Activated CD8-positive, alpha-beta T cell treated with anti-CD3 and anti-CD28 coated beads, Interleukin-2, amount 10 ng/mL, durations not matched to agents 7 days and 5 days (primary cell): ENCODE results near the gene POSTN. TPM values are rescaled to one million over a fixed set of nuclear protein-coding genes. Genes with fewer than 3 reads are reported as not detected.

Experiments
- ATAC-seq: fragments of 150-1000 bp; cut with Tn5 transposase; one replicate; pipeline ENCODE4 v1.10.0; 2021; ENCODE audit warnings: moderate library complexity
- CTCF ChIA-PET: fragments of 350-600 bp; sonication (Branson Sonifier 250); formaldehyde crosslinking; loops from one replicate; lab custom pipeline; 2021; ENCODE audit warnings: antibody characterized with exemption; lab: Charles Lee
- POLR2A ChIA-PET: fragments of 350-600 bp; sonication (Branson Sonifier 250); formaldehyde crosslinking; loops from one replicate; lab custom pipeline; 2021; ENCODE audit warnings: antibody characterized with exemption; lab: Charles Lee
- DNase-seq: peaks from one replicate; pipeline ENCODE4 v3.0.0-alpha.2; 2020
- H3K27ac Mint-ChIP-seq: one replicate; pipeline ENCODE4 v1.8.0; 2021; ENCODE audit warnings: mild to moderate bottlenecking, mixed read lengths
- H3K27me3 Mint-ChIP-seq: one replicate; pipeline ENCODE4 v1.8.0; 2021; ENCODE audit warnings: low read depth, mixed read lengths
- H3K36me3 Mint-ChIP-seq: one replicate; pipeline ENCODE4 v1.8.0; 2021; ENCODE audit warnings: low read depth, mixed read lengths
- H3K4me1 Mint-ChIP-seq: one replicate; pipeline ENCODE4 v1.8.0; 2021; ENCODE audit warnings: low read depth, mixed read lengths
- H3K4me3 Mint-ChIP-seq: one replicate; pipeline ENCODE4 v1.8.0; 2021; ENCODE audit warnings: mild to moderate bottlenecking, mixed read lengths
- H3K9me3 Mint-ChIP-seq: one replicate; pipeline ENCODE4 v1.8.0; 2022; ENCODE audit warnings: mixed read lengths; ENCODE audit not compliant: insufficient read depth
- total RNA-seq, 2 experiments: library from RNA; stranded (reverse); gene quantifications; one replicate each; pipeline ENCODE4 v1.2.3, GENCODE V29; 2021

POSTN gene
- total RNA-seq, 2 experiments from 2014 or later: not detected

GRCh38 chr13:37617173-37617572 is 18.6 kb upstream of the POSTN start:
- POLR2A ChIA-PET: no interaction called here
- H3K27ac Mint-ChIP-seq: no peak overlapping the region
- no peak overlapping the region for H3K4me3 Mint-ChIP-seq
- H3K4me1 Mint-ChIP-seq: no peaks in the 10 kb centered on the region
- CTCF ChIA-PET: no interaction called here
- no peaks in the 10 kb centered on the region for H3K36me3 Mint-ChIP-seq
- no peaks in the 10 kb centered on the region for H3K27me3 Mint-ChIP-seq
- DNase-seq (no peak), ATAC-seq (no peak)
- H3K9me3 Mint-ChIP-seq: no peaks in the 10 kb centered on the region

- DNase-seq (no peak), ATAC-seq (no peak)
- no peak overlapping the region for H3K4me3 Mint-ChIP-seq
- H3K9me3 Mint-ChIP-seq: no peaks in the 10 kb centered on the region
- CTCF ChIA-PET: no interaction called here
- no peaks in the 10 kb centered on the region for H3K4me1 Mint-ChIP-seq
- no peaks in the 10 kb centered on the region for H3K27me3 Mint-ChIP-seq
- POLR2A ChIA-PET: no interaction called here
- H3K36me3 Mint-ChIP-seq: no peaks in the 10 kb centered on the region
- no peak overlapping the region for H3K27ac Mint-ChIP-seq
These were observed 17.6 kb upstream of the POSTN start for GRCh38 chr13:37616131-37616530.

- ChIA-PET CTCF (no interaction called here), POLR2A (no interaction called here)
- Mint-ChIP-seq H3K9me3 (no peaks in the 10 kb centered on the region), H3K27ac (no peak overlapping the region), H3K36me3 (no peaks in the 10 kb centered on the region), H3K4me1 (no peaks in the 10 kb centered on the region), H3K4me3 (no peak overlapping the region), H3K27me3 (no peaks in the 10 kb centered on the region)
- no peak for ATAC-seq
- DNase-seq: no peak
These were observed 16.7 kb upstream of the POSTN start for GRCh38 chr13:37615276-37615675.

GRCh38 chr13:37613638-37614037 is 15.1 kb upstream of the POSTN start:
- ChIA-PET POLR2A (no interaction called here), CTCF (no interaction called here)
- no peaks in the 10 kb centered on the region for H3K4me1 Mint-ChIP-seq
- ATAC-seq (no peak), DNase-seq (no peak)
- H3K36me3 Mint-ChIP-seq: no peaks in the 10 kb centered on the region
- no peak overlapping the region for H3K4me3 Mint-ChIP-seq
- no peaks in the 10 kb centered on the region for H3K9me3 Mint-ChIP-seq
- H3K27me3 Mint-ChIP-seq: no peaks in the 10 kb centered on the region
- no peak overlapping the region for H3K27ac Mint-ChIP-seq

GRCh38 chr13:37613236-37613635 is 14.7 kb upstream of the POSTN start:
- H3K9me3 Mint-ChIP-seq: no peaks in the 10 kb centered on the region
- H3K27ac Mint-ChIP-seq: no peak overlapping the region
- DNase-seq (no peak), ATAC-seq (no peak)
- no peaks in the 10 kb centered on the region for H3K4me1 Mint-ChIP-seq
- H3K4me3 Mint-ChIP-seq: no peak overlapping the region
- ChIA-PET CTCF (no interaction called here), POLR2A (no interaction called here)
- no peaks in the 10 kb centered on the region for H3K27me3 Mint-ChIP-seq
- no peaks in the 10 kb centered on the region for H3K36me3 Mint-ChIP-seq

GRCh38 chr13:37608750-37609339 is 10.3 kb upstream of the POSTN start:
- CTCF ChIA-PET: no interaction called here
- H3K27me3 Mint-ChIP-seq: no peaks in the 10 kb centered on the region
- POLR2A ChIA-PET: no interaction called here
- H3K9me3 Mint-ChIP-seq: no peaks in the 10 kb centered on the region
- DNase-seq: no peak
- H3K27ac Mint-ChIP-seq: no peak overlapping the region
- no peaks in the 10 kb centered on the region for H3K36me3 Mint-ChIP-seq
- ATAC-seq: no peak
- H3K4me1 Mint-ChIP-seq: no peaks in the 10 kb centered on the region
- H3K4me3 Mint-ChIP-seq: no peak overlapping the region

GRCh38 chr13:37602733-37603381 is 4.3 kb upstream of the POSTN start:
- ATAC-seq (no peak), DNase-seq (no peak)
- H3K27ac Mint-ChIP-seq: no peak overlapping the region
- H3K36me3 Mint-ChIP-seq: no peaks in the 10 kb centered on the region
- no peaks in the 10 kb centered on the region for H3K4me1 Mint-ChIP-seq
- POLR2A ChIA-PET: no interaction called here
- no peak overlapping the region for H3K4me3 Mint-ChIP-seq
- no peaks in the 10 kb centered on the region for H3K27me3 Mint-ChIP-seq
- CTCF ChIA-PET: no interaction called here
- no peaks in the 10 kb centered on the region for H3K9me3 Mint-ChIP-seq

GRCh38 chr13:37601648-37602440 is 3.3 kb upstream of the POSTN start:
- ATAC-seq: no peak
- no peaks in the 10 kb centered on the region for H3K36me3 Mint-ChIP-seq
- ChIA-PET POLR2A (no interaction called here), CTCF (no interaction called here)
- H3K4me3 Mint-ChIP-seq: no peak overlapping the region
- H3K9me3 Mint-ChIP-seq: no peaks in the 10 kb centered on the region
- DNase-seq: no peak
- H3K27ac Mint-ChIP-seq: no peak overlapping the region
- no peaks in the 10 kb centered on the region for H3K27me3 Mint-ChIP-seq
- no peaks in the 10 kb centered on the region for H3K4me1 Mint-ChIP-seq

- H3K4me1 Mint-ChIP-seq: no peaks in the 10 kb centered on the region
- DNase-seq: no peak
- H3K27ac Mint-ChIP-seq: no peak overlapping the region
- H3K27me3 Mint-ChIP-seq: no peaks in the 10 kb centered on the region
- ATAC-seq: no peak
- H3K9me3 Mint-ChIP-seq: no peaks in the 10 kb centered on the region
- ChIA-PET CTCF (no interaction called here), POLR2A (no interaction called here)
- no peak overlapping the region for H3K4me3 Mint-ChIP-seq
- no peaks in the 10 kb centered on the region for H3K36me3 Mint-ChIP-seq
These were observed 951 bp upstream of the POSTN start for GRCh38 chr13:37599519-37599918.

- no peak for DNase-seq
- no peak for ATAC-seq
- Mint-ChIP-seq H3K27me3 (no peaks in the 10 kb centered on the region), H3K4me3 (no peak overlapping the region), H3K27ac (no peak overlapping the region), H3K36me3 (no peaks in the 10 kb centered on the region), H3K4me1 (no peaks in the 10 kb centered on the region), H3K9me3 (no peaks in the 10 kb centered on the region)
- POLR2A ChIA-PET: no interaction called here
- CTCF ChIA-PET: no interaction called here
These were observed 1.0 kb downstream of the POSTN start for GRCh38 chr13:37597477-37598025.

GRCh38 chr13:37596805-37597204 is 1.8 kb downstream of the POSTN start:
- H3K4me1 Mint-ChIP-seq: no peaks in the 10 kb centered on the region
- H3K27ac Mint-ChIP-seq: no peak overlapping the region
- ChIA-PET POLR2A (no interaction called here), CTCF (no interaction called here)
- H3K9me3 Mint-ChIP-seq: no peaks in the 10 kb centered on the region
- H3K27me3 Mint-ChIP-seq: no peaks in the 10 kb centered on the region
- H3K36me3 Mint-ChIP-seq: no peaks in the 10 kb centered on the region
- no peak for DNase-seq
- H3K4me3 Mint-ChIP-seq: no peak overlapping the region
- ATAC-seq: no peak

GRCh38 chr13:37595162-37595561 is 3.4 kb downstream of the POSTN start:
- ChIA-PET POLR2A (no interaction called here), CTCF (no interaction called here)
- Mint-ChIP-seq H3K4me1 (no peaks in the 10 kb centered on the region), H3K36me3 (no peaks in the 10 kb centered on the region), H3K27ac (no peak overlapping the region), H3K9me3 (no peaks in the 10 kb centered on the region), H3K27me3 (no peaks in the 10 kb centered on the region), H3K4me3 (no peak overlapping the region)
- DNase-seq (no peak), ATAC-seq (no peak)
